Karpas-422 (cell line): ENCODE results near the gene SLC46A3. TPM values are rescaled to one million over a fixed set of nuclear protein-coding genes. Genes with fewer than 3 reads are reported as not detected.
"Not testable (repeated sequence)": the region's sequence is repeated elsewhere in the genome, so short reads cannot be mapped to it uniquely, and the experiment has no call there.

Experiments used
- DNase-seq: peaks from one replicate; pipeline ENCODE4 v3.0.0-alpha.2; 2015
- H2AFZ ChIP-seq: fragments of 200-600 bp; sonication (generic); 2 replicates; pipeline ENCODE4 v1.6.1; 2014; ENCODE audit warnings: antibody characterized with exemption, low read length, mixed read lengths
- H3K27ac ChIP-seq: fragments of 200-600 bp; sonication (generic); 2 replicates; pipeline ENCODE4 v1.5.1; 2014; ENCODE audit warnings: mild to moderate bottlenecking, low read length, moderate library complexity
- H3K27me3 ChIP-seq: fragments of 200-600 bp; sonication (generic); 2 replicates; pipeline ENCODE4 v1.6.1; 2014; ENCODE audit warnings: low read length, mixed read lengths
- H3K36me3 ChIP-seq: fragments of 200-600 bp; sonication (generic); 2 replicates; pipeline ENCODE4 v1.6.1; 2014; ENCODE audit warnings: low read length, mixed read lengths; ENCODE audit not compliant: insufficient read depth
- H3K4me1 ChIP-seq: fragments of 200-600 bp; sonication (generic); 2 replicates; pipeline ENCODE4 v1.6.1; 2014; ENCODE audit warnings: mild to moderate bottlenecking, low read length, mixed read lengths
- H3K4me2 ChIP-seq: fragments of 200-600 bp; sonication (generic); 2 replicates; pipeline ENCODE4 v1.6.1; 2014; ENCODE audit warnings: low read length, low read depth, mild to moderate bottlenecking; ENCODE audit not compliant: poor library complexity, severe bottlenecking
- H3K4me3 ChIP-seq: fragments of 200-600 bp; sonication (generic); 2 replicates; pipeline ENCODE4 v1.5.1; 2014; ENCODE audit warnings: mild to moderate bottlenecking, antibody characterized with exemption, low read length, mixed read lengths
- H3K79me2 ChIP-seq: fragments of 200-600 bp; sonication (generic); 2 replicates; pipeline ENCODE4 v1.6.1; 2014; ENCODE audit warnings: mild to moderate bottlenecking, low read length, mixed read lengths
- H3K9ac ChIP-seq: fragments of 200-600 bp; sonication (generic); 2 replicates; pipeline ENCODE4 v1.6.0; 2014; ENCODE audit warnings: low read length
- H3K9me2 ChIP-seq: fragments of 200-600 bp; sonication (generic), shearing (Covaris generic); replicated peaks from 2 replicates; pipeline ENCODE4 v1.6.0; 2014; ENCODE audit warnings: mild to moderate bottlenecking, low read length, moderate library complexity; ENCODE audit not compliant: insufficient read depth
- H3K9me3 ChIP-seq: fragments of 300-700, 200-600 bp; sonication (generic); 2 replicates; pipeline ENCODE4 v1.6.1; 2014; ENCODE audit warnings: low read length, mixed read lengths
- H4K20me1 ChIP-seq: fragments of 200-600 bp; sonication (generic); 2 replicates; pipeline ENCODE4 v1.6.1; 2014; ENCODE audit warnings: mild to moderate bottlenecking, antibody characterized with exemption, low read length, low read depth; ENCODE audit not compliant: insufficient read depth
- total RNA-seq: library from RNA; depleted of rRNA; stranded (reverse); fragments of >200 nt; shearing (Covaris generic); gene quantifications from 2 replicates; pipeline ENCODE4 v1.2.3, GENCODE V29; 2014; ENCODE audit warnings: low replicate concordance

SLC46A3 gene
- total RNA-seq, 1 experiment from 2014 or later = 4.5 TPM

DNA sequence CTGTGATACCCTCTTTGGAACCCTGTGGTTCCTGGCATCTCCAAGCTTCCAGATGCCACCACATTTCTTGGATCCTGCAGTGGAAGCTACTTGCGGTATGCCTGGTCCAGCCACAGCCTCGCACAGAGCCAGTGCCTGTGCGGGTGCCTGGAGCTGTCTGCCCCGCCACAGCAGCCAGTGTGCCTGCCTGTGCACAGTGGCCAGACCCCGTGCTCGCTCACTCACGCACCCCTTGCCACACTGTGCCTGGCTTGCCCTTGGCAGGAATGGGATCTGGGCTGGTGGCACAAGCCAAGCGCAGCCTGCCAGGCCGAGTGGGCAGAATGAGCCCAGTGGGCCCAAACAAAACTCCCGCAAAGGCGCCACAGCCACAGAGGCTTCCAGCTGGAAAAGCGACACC lies 33.7 kb downstream of the SLC46A3 start:
- H3K9ac ChIP-seq = no peak overlapping the region
- no peaks in the 10 kb centered on the region for H3K27me3 ChIP-seq
- H3K27ac ChIP-seq = no peak overlapping the region
- no peak overlapping the region for H2AFZ ChIP-seq
- no peaks in the 10 kb centered on the region for H3K9me3 ChIP-seq
- no peak overlapping the region for H3K4me3 ChIP-seq
- no peak for DNase-seq
- no peaks in the 10 kb centered on the region for H3K79me2 ChIP-seq
- H3K36me3 ChIP-seq = no peaks in the 10 kb centered on the region
- no peaks in the 10 kb centered on the region for H3K9me2 ChIP-seq
- no peak overlapping the region for H3K4me2 ChIP-seq
- no peaks in the 10 kb centered on the region for H3K4me1 ChIP-seq
- H4K20me1 ChIP-seq = no peaks in the 10 kb centered on the region

DNA sequence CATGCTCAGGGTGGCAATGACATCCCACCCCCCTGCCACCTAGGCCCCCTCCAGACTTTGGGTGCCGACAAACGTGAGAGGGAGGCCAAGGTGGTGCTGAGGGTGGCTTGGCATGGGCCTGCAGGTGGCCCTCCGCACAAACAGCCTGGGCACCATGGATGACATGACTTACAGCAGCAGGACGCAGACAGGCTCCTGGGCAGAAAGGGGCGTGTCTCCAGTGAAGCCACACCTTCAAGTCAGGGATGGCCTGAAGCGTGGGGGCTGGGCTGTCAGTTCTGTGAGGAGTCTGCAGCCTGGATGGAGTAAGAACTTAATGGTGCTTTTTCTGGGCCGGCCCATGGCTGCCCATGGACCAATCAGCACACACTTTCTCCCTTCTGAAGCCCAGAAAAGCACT lies 34.5 kb downstream of the SLC46A3 start:
- DNase-seq = peak; percentile 49

DNA sequence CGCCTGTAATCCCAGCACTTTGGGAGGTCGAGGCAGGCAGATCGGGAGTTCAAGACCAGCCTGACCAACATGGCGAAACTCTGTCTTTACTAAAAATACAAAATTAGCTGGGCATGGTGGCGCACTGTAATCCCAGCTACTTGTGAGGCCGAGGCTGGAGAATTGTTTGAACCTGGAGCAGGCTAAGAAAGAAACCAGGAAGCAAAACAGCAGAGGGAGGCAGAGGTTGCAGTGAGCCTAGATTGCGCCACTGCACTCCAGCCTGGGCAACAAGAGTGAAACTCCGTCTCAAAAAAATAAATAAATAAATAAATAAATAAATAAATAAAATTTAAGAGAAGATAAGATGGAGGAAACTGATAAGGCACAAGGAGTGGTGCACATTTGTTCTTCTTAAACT lies 35.6 kb downstream of the SLC46A3 start:
- H3K4me2 ChIP-seq, H3K79me2 ChIP-seq, H3K9me2 ChIP-seq, H3K36me3 ChIP-seq, H3K27ac ChIP-seq, H4K20me1 ChIP-seq, H3K9ac ChIP-seq, H3K27me3 ChIP-seq, H3K9me3 ChIP-seq, H3K4me1 ChIP-seq, H2AFZ ChIP-seq, DNase-seq, H3K4me3 ChIP-seq: not testable (repeated sequence)

More for the DNA sequence above, 34.5 kb downstream of the SLC46A3 start:
- Histone ChIP-seq H3K36me3 (no peaks in the 10 kb centered on the region), H3K9ac (no peak overlapping the region), H3K4me1 (no peaks in the 10 kb centered on the region), H2AFZ (no peak overlapping the region), H3K27me3 (no peaks in the 10 kb centered on the region), H3K9me3 (no peaks in the 10 kb centered on the region), H3K79me2 (no peaks in the 10 kb centered on the region), H3K27ac (no peak overlapping the region), H3K4me3 (no peak overlapping the region), H3K4me2 (no peak overlapping the region), H4K20me1 (no peaks in the 10 kb centered on the region), H3K9me2 (no peaks in the 10 kb centered on the region)

DNA sequence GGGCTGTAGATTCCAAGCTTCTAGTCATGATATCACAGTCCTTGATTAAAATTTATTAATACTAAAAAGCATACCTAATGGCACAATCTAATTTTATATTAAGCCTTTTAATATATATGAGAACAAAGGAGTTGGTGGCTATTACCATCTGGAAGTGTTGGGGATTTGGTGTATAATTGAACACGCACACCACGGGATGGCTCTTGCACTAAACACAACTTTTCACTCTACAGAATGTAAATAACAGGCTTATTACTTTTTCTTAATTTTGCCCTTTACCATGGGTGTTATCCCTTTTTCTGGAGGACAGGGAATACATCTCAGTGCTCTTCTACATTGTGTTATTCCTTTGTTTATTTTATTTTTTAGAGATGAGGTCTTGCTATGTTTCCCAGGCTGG lies 38.2 kb downstream of the SLC46A3 start:
- no peak overlapping the region for H2AFZ ChIP-seq
- no peaks in the 10 kb centered on the region for H3K9me3 ChIP-seq
- no peaks in the 10 kb centered on the region for H3K9me2 ChIP-seq
- H3K27me3 ChIP-seq = no peaks in the 10 kb centered on the region
- H3K27ac ChIP-seq = no peak overlapping the region
- H3K9ac ChIP-seq = no peak overlapping the region
- H3K4me1 ChIP-seq = no peaks in the 10 kb centered on the region
- no peaks in the 10 kb centered on the region for H4K20me1 ChIP-seq
- H3K36me3 ChIP-seq = peaks cover 22% of the 10 kb centered on the region
- DNase-seq = no peak
- H3K79me2 ChIP-seq = no peaks in the 10 kb centered on the region
- no peak overlapping the region for H3K4me2 ChIP-seq
- no peak overlapping the region for H3K4me3 ChIP-seq

DNA sequence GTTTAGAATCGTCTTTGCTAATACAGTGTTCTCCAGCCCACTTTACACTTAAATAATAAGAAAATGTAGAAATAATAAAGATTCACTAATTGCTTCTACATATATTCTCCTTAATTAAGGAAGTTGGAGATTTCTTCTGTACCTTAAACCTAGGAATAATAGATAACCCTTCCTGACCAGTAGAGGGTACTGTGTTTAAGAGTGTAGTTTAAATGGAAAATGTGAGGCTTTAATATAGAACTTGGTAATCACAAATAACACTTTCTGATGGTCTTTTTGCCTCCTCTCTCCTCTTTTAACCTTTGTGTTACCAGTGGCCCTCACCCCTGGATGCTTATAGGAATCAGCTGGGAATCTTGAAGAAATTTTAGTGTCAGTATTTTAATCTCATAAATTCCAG lies 39.1 kb downstream of the SLC46A3 start:
- Histone ChIP-seq H3K9ac (no peak overlapping the region), H3K36me3 (peaks cover 22% of the 10 kb centered on the region), H3K4me2 (no peak overlapping the region), H3K9me2 (no peaks in the 10 kb centered on the region), H3K27me3 (no peaks in the 10 kb centered on the region), H3K79me2 (no peaks in the 10 kb centered on the region), H4K20me1 (peaks cover 2% of the 10 kb centered on the region; the same call in 1 of the 2 replicates), H3K4me1 (no peaks in the 10 kb centered on the region), H3K27ac (no peak overlapping the region), H3K4me3 (no peak overlapping the region), H2AFZ (no peak overlapping the region), H3K9me3 (no peaks in the 10 kb centered on the region)
- peak; percentile 47 for DNase-seq

DNA sequence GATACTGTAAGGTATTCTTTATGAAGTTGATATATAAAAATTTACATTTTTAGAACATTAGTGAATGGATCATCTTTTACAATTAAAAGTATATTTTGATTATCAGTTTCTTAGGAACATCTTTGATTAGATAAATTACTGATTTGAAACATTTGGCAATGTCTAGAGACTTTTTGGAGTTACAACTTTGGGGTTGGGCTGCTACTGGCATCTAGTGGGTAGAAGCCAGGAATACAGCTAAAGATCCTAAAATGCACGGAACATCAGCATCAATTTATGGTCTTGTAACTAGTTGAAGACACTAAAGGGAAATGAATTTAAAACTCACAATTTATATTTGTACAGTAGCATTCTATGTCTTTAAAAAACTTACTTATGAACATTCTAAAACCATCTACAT lies 40.0 kb downstream of the SLC46A3 start:
- Histone ChIP-seq H3K27ac (no peak overlapping the region), H3K79me2 (0 out of 2 replicates have a peak, but pooled peaks cover under 1% of the 10 kb centered on the region), H3K4me3 (no peak overlapping the region), H3K9me3 (no peaks in the 10 kb centered on the region), H3K36me3 (peaks cover 30% of the 10 kb centered on the region), H3K4me1 (no peaks in the 10 kb centered on the region), H4K20me1 (peaks cover 9% of the 10 kb centered on the region; the same call in 1 of the 2 replicates), H3K9ac (no peak overlapping the region), H2AFZ (no peak overlapping the region), H3K9me2 (no peaks in the 10 kb centered on the region), H3K27me3 (no peaks in the 10 kb centered on the region), H3K4me2 (no peak overlapping the region)
- DNase-seq = no peak

DNA sequence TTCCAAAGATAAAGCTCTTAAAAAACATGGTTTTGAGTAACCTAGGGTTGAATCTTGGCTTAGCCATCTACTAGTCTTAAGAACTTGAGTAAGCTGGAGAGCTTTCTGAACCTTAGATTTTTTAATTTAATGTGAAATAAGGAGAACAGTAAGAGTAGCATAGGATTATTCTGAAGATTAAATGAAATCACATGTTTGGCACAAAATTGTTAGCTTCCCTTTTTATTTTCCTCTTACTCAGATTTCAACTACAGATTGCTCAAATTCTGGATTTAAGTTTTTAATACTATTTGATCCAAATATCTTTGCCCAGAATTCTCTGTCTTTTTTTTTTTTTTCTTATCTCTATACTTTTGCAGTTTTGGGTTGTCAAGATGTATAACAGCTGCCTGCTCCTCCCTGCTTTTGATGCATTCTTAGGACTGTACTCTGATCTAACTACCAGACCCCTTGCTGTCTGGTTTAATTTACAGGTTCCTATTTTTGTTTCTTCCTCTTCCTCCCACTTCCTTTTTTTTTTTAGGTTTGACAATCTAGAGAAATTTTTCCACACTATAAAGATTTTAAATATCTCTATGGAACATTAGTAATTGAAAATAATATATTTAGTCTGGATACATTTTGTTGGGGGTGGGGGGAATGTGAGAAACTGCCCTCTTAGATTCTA lies 47.5 kb downstream of the SLC46A3 start:
- Histone ChIP-seq H2AFZ (no peak overlapping the region), H4K20me1 (peaks cover 16% of the 10 kb centered on the region), H3K4me3 (no peak overlapping the region), H3K79me2 (peaks cover 31% of the 10 kb centered on the region), H3K4me2 (peak overlapping the region; percentile 14), H3K27me3 (no peaks in the 10 kb centered on the region), H3K9me2 (no peaks in the 10 kb centered on the region), H3K4me1 (peaks cover 21% of the 10 kb centered on the region), H3K27ac (peak overlapping the region; percentile 40; the same call in 1 of the 2 replicates), H3K9me3 (no peaks in the 10 kb centered on the region), H3K9ac (no peak overlapping the region), H3K36me3 (peaks cover 63% of the 10 kb centered on the region; the same call in 1 of the 2 replicates)
- DNase-seq = no peak

DNA sequence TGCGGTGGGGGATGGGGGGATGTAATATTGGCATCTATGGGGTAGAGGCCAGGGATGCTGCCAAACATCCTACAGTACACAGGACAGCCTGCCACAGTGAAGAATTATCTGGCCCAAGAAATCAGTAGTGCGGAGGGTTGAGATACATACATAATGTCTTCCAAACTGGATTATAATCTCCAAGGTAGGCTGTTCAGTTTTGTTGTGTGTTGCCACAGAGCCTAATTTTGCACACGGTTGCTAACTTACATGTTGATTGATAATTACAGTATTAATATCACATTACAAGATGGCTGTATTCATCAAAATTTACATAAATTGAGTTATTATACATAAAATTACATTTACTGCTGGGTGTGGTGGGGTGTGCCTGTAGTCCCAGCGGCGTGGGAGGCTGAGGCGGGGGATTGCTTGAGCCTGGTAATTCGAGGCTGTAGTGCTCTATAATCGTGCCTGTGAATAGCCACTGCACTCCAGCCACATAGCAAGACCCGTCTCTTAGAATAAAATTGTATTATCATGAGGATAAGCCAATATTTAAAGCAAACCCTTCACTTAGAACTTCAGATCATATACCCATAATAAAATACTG lies 51.8 kb downstream of the SLC46A3 start:
- H3K9me3 ChIP-seq = no peaks in the 10 kb centered on the region
- no peak overlapping the region for H2AFZ ChIP-seq
- no peaks in the 10 kb centered on the region for H3K9me2 ChIP-seq
- DNase-seq = no peak
- peaks cover 79% of the 10 kb centered on the region; the same call in 1 of the 2 replicates for H3K36me3 ChIP-seq
- H3K79me2 ChIP-seq = peaks cover 59% of the 10 kb centered on the region
- H4K20me1 ChIP-seq = peaks cover 7% of the 10 kb centered on the region; the same call in 1 of the 2 replicates
- H3K4me1 ChIP-seq = peaks cover 21% of the 10 kb centered on the region
- H3K4me3 ChIP-seq = no peak overlapping the region
- H3K9ac ChIP-seq = no peak overlapping the region
- H3K27me3 ChIP-seq = no peaks in the 10 kb centered on the region
- no peak overlapping the region for H3K27ac ChIP-seq
- H3K4me2 ChIP-seq = no peak overlapping the region
